GM19193 (cell line): ENCODE measurements around the gene XCL2.
"Not testable (repeated sequence)": the region's sequence is repeated elsewhere in the genome, so short reads cannot be mapped to it uniquely, and the experiment has no call there.

Experiments
- POLR2A ChIP-seq: IDR thresholded peaks from 4 replicates; pipeline ENCODE4 v1.6.1; 2011; ENCODE audit not compliant: insufficient read depth, insufficient read length; ENCODE audit errors: extremely low read depth

XCL2 gene

GRCh38 chr1:168543840-168544498, at the start of gene XCL2:
Gene XCL2 (minus strand): TSS chr1:168543997. CDS start chr1:168543964, 33 bp downstream.
- not testable (repeated sequence) for TF ChIP-seq POLR2A

- TF ChIP-seq POLR2A: no peak
Measured at GRCh38 chr1:168591641-168592250, 47.9 kb upstream of the XCL2 start.

GRCh38 chr1:168591066-168591465, 47.3 kb upstream of the XCL2 start:
- no peak for TF ChIP-seq POLR2A

- TF ChIP-seq POLR2A: no peak
Measured at GRCh38 chr1:168589167-168589566, 45.4 kb upstream of the XCL2 start.

- no peak for TF ChIP-seq POLR2A
Measured at GRCh38 chr1:168585937-168586336, 42.1 kb upstream of the XCL2 start.

GRCh38 chr1:168585191-168585590, 41.4 kb upstream of the XCL2 start:
- TF ChIP-seq POLR2A: no peak

- TF ChIP-seq POLR2A: no peak
Measured at GRCh38 chr1:168583571-168583970, 39.8 kb upstream of the XCL2 start.

- TF ChIP-seq POLR2A: no peak
Measured at GRCh38 chr1:168582688-168583336, 39.0 kb upstream of the XCL2 start.

- TF ChIP-seq POLR2A: no peak
Measured at GRCh38 chr1:168581817-168582572, 38.2 kb upstream of the XCL2 start.

- TF ChIP-seq POLR2A: not testable (repeated sequence)
Measured at GRCh38 chr1:168576245-168576688, 32.5 kb upstream of the XCL2 start, which contains the start of gene XCL1. Gene XCL1 (plus strand): TSS chr1:168576605. CDS start chr1:168576638, 33 bp downstream.

GRCh38 chr1:168572633-168573032, 28.8 kb upstream of the XCL2 start:
- no peak for TF ChIP-seq POLR2A

GRCh38 chr1:168570652-168571051, 26.9 kb upstream of the XCL2 start:
- no peak for TF ChIP-seq POLR2A

GRCh38 chr1:168568346-168568745, 24.5 kb upstream of the XCL2 start:
- TF ChIP-seq POLR2A: no peak

- TF ChIP-seq POLR2A: no peak
Measured at GRCh38 chr1:168567568-168567967, 23.8 kb upstream of the XCL2 start.

GRCh38 chr1:168567007-168567406, 23.2 kb upstream of the XCL2 start:
- TF ChIP-seq POLR2A: no peak
